H1 (cell line): Measurements from ENCODE around the gene FMC1. TPM values are rescaled to one million over a fixed set of nuclear protein-coding genes. Genes with fewer than 3 reads are reported as not detected.

Experiments used
- ASH2L ChIP-seq: fragments of 200-600, 300-600 bp; sonication (generic); IDR thresholded peaks from one replicate; pipeline ENCODE4 v1.7.1; 2017; ENCODE audit warnings: low read length
- ATF2 ChIP-seq: IDR thresholded peaks from 2 replicates; pipeline ENCODE4 v1.6.1; 2012; ENCODE audit warnings: low read length, inconsistent platforms
- CBX8 ChIP-seq: fragments of 300-800, 300-1000 bp; sonication (generic); IDR thresholded peaks from 2 replicates; pipeline ENCODE4 v1.7.1; 2016; ENCODE audit warnings: low read depth, low read length, borderline replicate concordance
- CHD1 ChIP-seq: IDR thresholded peaks from 2 replicates; pipeline ENCODE4 v1.6.1; 2012; ENCODE audit warnings: low read depth, low read length, improper control_type of control experiment
- CHD2 ChIP-seq: IDR thresholded peaks from 2 replicates; pipeline ENCODE4 v1.6.1; 2012; ENCODE audit warnings: low read length, improper control_type of control experiment
- CREB1 ChIP-seq: IDR thresholded peaks from 2 replicates; pipeline ENCODE4 v1.6.1; 2012; ENCODE audit warnings: inconsistent platforms
- CTCF ChIP-seq, 3 experiments: IDR thresholded peaks; 1 replicate in 2 of 3; 2 replicates in 1 of 3; pipeline versions ENCODE4 v1.5.1 to v1.6.1; 2011; ENCODE audit warnings: low read length in 3 of 3, mild to moderate bottlenecking in 3 of 3, inconsistent platforms in 2 of 3, low read depth in 1 of 3, moderate library complexity in 1 of 3; ENCODE audit not compliant: insufficient read depth in 1 of 3; ENCODE audit errors: control extremely low read depth in 1 of 3
- E2F6 ChIP-seq: IDR thresholded peaks from 2 replicates; pipeline ENCODE4 v1.6.1; 2012; ENCODE audit warnings: inconsistent platforms
- FOSL1 ChIP-seq: IDR thresholded peaks from 2 replicates; pipeline ENCODE4 v1.6.1; 2011; ENCODE audit warnings: mild to moderate bottlenecking, low read depth, low read length, moderate library complexity; ENCODE audit not compliant: insufficient read depth
- KDM4A ChIP-seq: IDR thresholded peaks from one replicate; pipeline ENCODE4 v1.7.1; 2012; ENCODE audit warnings: low read depth, mild to moderate bottlenecking, moderate library complexity, low read length, inconsistent platforms; ENCODE audit not compliant: severe bottlenecking
- KDM5A ChIP-seq: fragments of 200-600 bp; IDR thresholded peaks from 2 replicates; pipeline ENCODE4 v1.7.1; 2012; ENCODE audit warnings: mild to moderate bottlenecking, low read length, inconsistent platforms, mixed read lengths
- MAFK ChIP-seq: IDR thresholded peaks from 2 replicates; pipeline ENCODE4 v1.6.1; 2012; ENCODE audit warnings: low read depth, mild to moderate bottlenecking, improper control_type of control experiment, low read length
- PHF8 ChIP-seq: fragments of 200-600 bp; sonication (generic); conservative IDR thresholded peaks from 2 replicates; pipeline ENCODE4 v1.7.1; 2012; ENCODE audit warnings: low read depth, mild to moderate bottlenecking, inconsistent platforms, low read length, moderate library complexity
- RBBP5 ChIP-seq: IDR thresholded peaks from 2 replicates; pipeline ENCODE4 v1.7.1; 2012; ENCODE audit warnings: low read depth, mild to moderate bottlenecking, inconsistent platforms, low read length, moderate library complexity, borderline replicate concordance
- SAP30 ChIP-seq: fragments of 300-600 bp; sonication (generic); IDR thresholded peaks from 2 replicates; pipeline ENCODE4 v1.7.1; 2012; ENCODE audit warnings: low read length, moderate library complexity, mild to moderate bottlenecking, inconsistent platforms; ENCODE audit not compliant: insufficient read depth, insufficient replicate concordance
- SIRT6 ChIP-seq: IDR thresholded peaks from one replicate; pipeline ENCODE4 v1.7.1; 2012; ENCODE audit warnings: low read length, inconsistent platforms
- SP1 ChIP-seq: IDR thresholded peaks from 2 replicates; pipeline ENCODE4 v1.6.1; 2011; ENCODE audit warnings: low read depth, low read length
- SP4 ChIP-seq: IDR thresholded peaks from 2 replicates; pipeline ENCODE4 v1.6.1; 2012; ENCODE audit warnings: low read length, inconsistent platforms
- SUZ12 ChIP-seq: fragments of 200-600 bp; sonication (generic); IDR thresholded peaks from 2 replicates; pipeline ENCODE4 v1.6.1; 2012; ENCODE audit warnings: mild to moderate bottlenecking, inconsistent platforms, low read length, moderate library complexity, mixed read lengths
- polyA plus RNA-seq, 7 experiments: library from polyadenylated mRNA; depleted of rRNA in 3 of 7; stranded (reverse) in 5 of 7; unstranded in 2 of 7; fragments of >200 nt in 5 of 7; fragments of 200-250 nt in 2 of 7; gene quantifications; 1 replicate in 5 of 7; 2 replicates in 1 of 7; 4 replicates in 1 of 7; pipeline versions ENCODE4 v1.2.1 to v1.2.3, GENCODE V29; 2011 to 2013; ENCODE audit warnings: missing spikeins in 2 of 7, mixed read lengths in 2 of 7
- total RNA-seq: library from RNA; stranded (reverse); fragmentation: NEBNext Ultra II Directional; extraction: Animal tissue kit (Norgen Biotek cat#: 25700); gene quantifications from 2 replicates; pipeline ENCODE4 v1.2.1, GENCODE V29; 2021

FMC1 gene
- total and polyA plus RNA-seq, 2 of the 8 experiments (the other 6 are each of a cell fraction or from before 2014, with no cell fraction given), result 15.8 to 28.4 TPM

- TF ChIP-seq SUZ12 (no peak), FOSL1 (no peak), E2F6 (peak; percentile 91), SP4 (peak; percentile 22; the same call in 1 of the 2 replicates), SAP30 (no peak), CTCF (IDR thresholded peaks at IDR 0.05; ENCODE audit: control extremely low read depth in 1 of 3, insufficient read depth in 1 of 3, low read depth in 1 of 3, low read length in 3 of 3) (no peak), KDM4A (no peak), CBX8 (no peak), CREB1 (peak; percentile 56), CHD2 (peak; percentile 84), ATF2 (peak; percentile 74; the same call in 1 of the 2 replicates), PHF8 (peak; percentile 28; the same call in 1 of the 2 replicates), MAFK (no peak), SP1 (peak; percentile 93), ASH2L (no peak), CHD1 (peak; percentile 73), SIRT6 (no peak), KDM5A (no peak), RBBP5 (peak; percentile 24; the same call in 1 of the 2 replicates)
Observed at GRCh38 chr7:139360210-139360947, 19.2 kb downstream of the FMC1 start (continued).
